IgD-negative memory B cell (primary cell): ENCODE results near the gene GALR2. TPM values are rescaled to one million over a fixed set of nuclear protein-coding genes. Genes with fewer than 3 reads are reported as not detected.

Experiments
- H3K27ac Mint-ChIP-seq, 3 donors: one replicate each; pipeline ENCODE4 v1.8.0; 2020 to 2022; ENCODE audit warnings: mild to moderate bottlenecking in 3 of 3, mixed read lengths in 3 of 3, moderate library complexity in 1 of 3
- H3K27me3 Mint-ChIP-seq: one replicate; pipeline ENCODE4 v1.8.0; 2021; ENCODE audit warnings: mixed read lengths
- H3K36me3 Mint-ChIP-seq: one replicate; pipeline ENCODE4 v1.8.0; 2020; ENCODE audit warnings: mild to moderate bottlenecking, mixed read lengths
- H3K4me1 Mint-ChIP-seq, 3 donors: one replicate each; pipeline ENCODE4 v1.8.0; 2020 to 2022; ENCODE audit warnings: mixed read lengths in 3 of 3, mild to moderate bottlenecking in 1 of 3
- H3K4me3 Mint-ChIP-seq, 4 donors: one replicate each; pipeline ENCODE4 v1.8.0; 2020 to 2022; ENCODE audit warnings: mild to moderate bottlenecking in 4 of 4, mixed read lengths in 4 of 4, moderate library complexity in 3 of 4
- H3K9me3 Mint-ChIP-seq, 3 donors: one replicate each; pipeline ENCODE4 v1.8.0; 2020 to 2021; ENCODE audit warnings: mixed read lengths in 3 of 3, mild to moderate bottlenecking in 1 of 3
- polyA plus RNA-seq: library from polyadenylated mRNA; unstranded; fragments of 300-500 nt; fragmentation: Illumina TruSeq; gene quantifications from one replicate; pipeline ENCODE4 v1.2.3, GENCODE V29; 2021

GALR2 gene
- polyA plus RNA-seq, 1 donor from 2014 or later: 0.21 TPM

- peak overlapping the region in 1 of 3 donors; percentile 74 for H3K27ac Mint-ChIP-seq
- H3K4me1 Mint-ChIP-seq: peaks cover 6 to 9% (median 7%) of the 10 kb centered on the region in 3 donors
- H3K36me3 Mint-ChIP-seq: peaks cover 2% of the 10 kb centered on the region
Observed at GRCh38 chr17:76081295-76082210, 7.0 kb downstream of the GALR2 start.

GRCh38 chr17:76082326-76083251 is 8.0 kb downstream of the GALR2 start:
- Mint-ChIP-seq H3K27ac (peak overlapping the region in 1 of 3 donors; percentile 67), H3K4me1 (peaks cover 0 to 3% (median under 1%) of the 10 kb centered on the region in 3 donors), H3K36me3 (peaks cover 1% of the 10 kb centered on the region), H3K27me3 (peaks cover 8% of the 10 kb centered on the region), H3K9me3 (no peaks in the 10 kb centered on the region), H3K4me3 (no peak overlapping the region)

More at GRCh38 chr17:76081295-76082210, 7.0 kb downstream of the GALR2 start:
- peaks cover 19% of the 10 kb centered on the region for H3K27me3 Mint-ChIP-seq
- peak overlapping the region in 1 of 4 donors; percentile 54 for H3K4me3 Mint-ChIP-seq
- peaks cover 0 to 2% (median 0%) of the 10 kb centered on the region in 3 donors for H3K9me3 Mint-ChIP-seq

- H3K9me3 Mint-ChIP-seq: no peaks in the 10 kb centered on the region
- peaks cover 3% of the 10 kb centered on the region for H3K27me3 Mint-ChIP-seq
- H3K27ac Mint-ChIP-seq: peak overlapping the region in 1 of 3 donors; percentile 67
- no peak overlapping the region for H3K4me3 Mint-ChIP-seq
- H3K36me3 Mint-ChIP-seq: peaks cover 1% of the 10 kb centered on the region
- peaks cover 0 to 3% (median 0%) of the 10 kb centered on the region in 3 donors for H3K4me1 Mint-ChIP-seq
Observed at GRCh38 chr17:76083536-76084182, 9.1 kb downstream of the GALR2 start.

GRCh38 chr17:76085066-76085730 is 10.6 kb downstream of the GALR2 start:
- H3K4me1 Mint-ChIP-seq: peaks cover 0 to 2% (median 0%) of the 10 kb centered on the region in 3 donors
- H3K27me3 Mint-ChIP-seq: no peaks in the 10 kb centered on the region
- H3K4me3 Mint-ChIP-seq: no peak overlapping the region
- no peak overlapping the region for H3K27ac Mint-ChIP-seq
- peaks cover 1% of the 10 kb centered on the region for H3K36me3 Mint-ChIP-seq
- no peaks in the 10 kb centered on the region for H3K9me3 Mint-ChIP-seq

GRCh38 chr17:76085731-76086366 is 11.3 kb downstream of the GALR2 start:
- no peak overlapping the region for H3K27ac Mint-ChIP-seq
- H3K4me1 Mint-ChIP-seq: peaks cover 0 to 2% (median 0%) of the 10 kb centered on the region in 3 donors
- no peaks in the 10 kb centered on the region for H3K27me3 Mint-ChIP-seq
- H3K4me3 Mint-ChIP-seq: no peak overlapping the region
- no peaks in the 10 kb centered on the region for H3K9me3 Mint-ChIP-seq
- H3K36me3 Mint-ChIP-seq: peaks cover 1% of the 10 kb centered on the region

GRCh38 chr17:76086384-76086783 is 11.8 kb downstream of the GALR2 start:
- Mint-ChIP-seq H3K27ac (no peak overlapping the region), H3K36me3 (peaks cover 1% of the 10 kb centered on the region), H3K4me1 (no peaks in the 10 kb centered on the region), H3K27me3 (no peaks in the 10 kb centered on the region), H3K9me3 (no peaks in the 10 kb centered on the region), H3K4me3 (no peak overlapping the region)

- Mint-ChIP-seq H3K27me3 (no peaks in the 10 kb centered on the region), H3K27ac (no peak overlapping the region), H3K4me3 (no peak overlapping the region), H3K36me3 (no peaks in the 10 kb centered on the region), H3K4me1 (no peaks in the 10 kb centered on the region), H3K9me3 (no peaks in the 10 kb centered on the region)
Observed at GRCh38 chr17:76087531-76087930, 12.9 kb downstream of the GALR2 start.

GRCh38 chr17:76088041-76088867 is 13.7 kb downstream of the GALR2 start:
- peak overlapping the region in 1 of 4 donors; percentile 68 for H3K4me3 Mint-ChIP-seq
- no peaks in the 10 kb centered on the region for H3K9me3 Mint-ChIP-seq
- no peaks in the 10 kb centered on the region for H3K4me1 Mint-ChIP-seq
- H3K27me3 Mint-ChIP-seq: no peaks in the 10 kb centered on the region
- H3K27ac Mint-ChIP-seq: peak overlapping the region in 1 of 3 donors; percentile 35
- no peaks in the 10 kb centered on the region for H3K36me3 Mint-ChIP-seq

GRCh38 chr17:76088868-76089576 is 14.4 kb downstream of the GALR2 start:
- Mint-ChIP-seq H3K4me3 (peak overlapping the region in 1 of 4 donors; percentile 68), H3K36me3 (peaks cover 2% of the 10 kb centered on the region), H3K27ac (peak overlapping the region in 1 of 3 donors; percentile 35), H3K9me3 (no peaks in the 10 kb centered on the region), H3K4me1 (no peaks in the 10 kb centered on the region), H3K27me3 (no peaks in the 10 kb centered on the region)

- no peaks in the 10 kb centered on the region for H3K27me3 Mint-ChIP-seq
Observed at GRCh38 chr17:76089680-76090516, 15.3 kb downstream of the GALR2 start.

GRCh38 chr17:76090517-76091129 is 16.0 kb downstream of the GALR2 start:
- H3K27me3 Mint-ChIP-seq: no peaks in the 10 kb centered on the region
- no peak overlapping the region for H3K27ac Mint-ChIP-seq
- no peaks in the 10 kb centered on the region for H3K9me3 Mint-ChIP-seq
- H3K4me1 Mint-ChIP-seq: no peaks in the 10 kb centered on the region
- H3K36me3 Mint-ChIP-seq: peaks cover 2% of the 10 kb centered on the region
- H3K4me3 Mint-ChIP-seq: no peak overlapping the region

More at GRCh38 chr17:76089680-76090516, 15.3 kb downstream of the GALR2 start:
- peaks cover 2% of the 10 kb centered on the region for H3K36me3 Mint-ChIP-seq
- no peak overlapping the region for H3K4me3 Mint-ChIP-seq
- H3K9me3 Mint-ChIP-seq: no peaks in the 10 kb centered on the region
- H3K27ac Mint-ChIP-seq: no peak overlapping the region
- H3K4me1 Mint-ChIP-seq: no peaks in the 10 kb centered on the region
